Vagina (tissue), 2 donors: ENCODE results near the gene TAS2R40. TPM values are rescaled to one million over a fixed set of nuclear protein-coding genes. Genes with fewer than 3 reads are reported as not detected.

ENCODE experiments used
- DNase-seq, 2 donors: peaks; one replicate each; pipeline ENCODE4 v3.0.0-alpha.2; 2017; ENCODE audit errors: extremely low spot score in 2 of 2
- H3K27ac ChIP-seq: fragments of 200-600 bp; sonication (generic); one replicate; pipeline ENCODE4 v1.5.1; 2019
- H3K27me3 ChIP-seq: fragments of 200-600 bp; sonication (generic); one replicate; pipeline ENCODE4 v1.5.1; 2019
- H3K36me3 ChIP-seq, 2 donors: fragments of 200-600 bp; sonication (generic); one replicate each; pipeline ENCODE4 v1.5.1; 2017 to 2019
- H3K4me1 ChIP-seq: fragments of 200-600 bp; sonication (generic); one replicate; pipeline ENCODE4 v1.5.1; 2019
- H3K4me3 ChIP-seq, 2 donors: fragments of 200-600 bp; sonication (generic); 1 replicate in 1 of 2; 2 replicates in 1 of 2; pipeline ENCODE4 v1.5.1; 2016 to 2019
- H3K9me3 ChIP-seq: fragments of 200-600 bp; sonication (generic); one replicate; pipeline ENCODE4 v1.5.1; 2019
- CTCF ChIP-seq, 3 experiments: fragments of 450-650 bp in 2 of 3; fragments of 200-600 bp in 1 of 3; sonication (generic) in 1 of 3; IDR thresholded peaks; one replicate each; pipeline ENCODE4 v1.5.1; 2017 to 2019; ENCODE audit warnings: antibody characterized with exemption in 3 of 3, mild to moderate bottlenecking in 2 of 3, moderate library complexity in 2 of 3
- POLR2A ChIP-seq, 2 donors: fragments of 450-650 bp; IDR thresholded peaks; one replicate each; pipeline ENCODE4 v1.6.1; 2017; ENCODE audit warnings: antibody characterized with exemption in 2 of 2, mild to moderate bottlenecking in 2 of 2, moderate library complexity in 2 of 2
- POLR2AphosphoS5 ChIP-seq, 2 donors: sonication (generic); formaldehyde crosslinking; IDR thresholded peaks; one replicate each; pipeline ENCODE4 v1.9.0; 2017; ENCODE audit warnings: antibody characterized with exemption in 2 of 2, mild to moderate bottlenecking in 2 of 2, low read depth in 1 of 2; ENCODE audit not compliant: insufficient read depth in 1 of 2
- intact Hi-C: fragments of 100-400 bp; cut with DNase I; formaldehyde crosslinking; loops from one replicate; pipeline ENCODE4 v1.15.1; 2023
- total RNA-seq: library from RNA; depleted of rRNA; stranded (reverse); fragments of >200 nt; gene quantifications from one replicate; pipeline ENCODE4 v1.2.3, GENCODE V29; 2016

Gene TAS2R40
- total RNA-seq, 1 donor from 2014 or later: not detected

GRCh38 chr7:143181349-143181748 lies 40.5 kb upstream of the TAS2R40 start:
- intact Hi-C loops: no loop called here
- Histone ChIP-seq H3K27me3 (no peaks in the 10 kb centered on the region), H3K27ac (no peak overlapping the region), H3K4me3 (no peak overlapping the region), H3K9me3 (no peaks in the 10 kb centered on the region), H3K36me3 (no peaks in the 10 kb centered on the region), H3K4me1 (no peaks in the 10 kb centered on the region)
- TF ChIP-seq CTCF (IDR thresholded peaks at IDR 0.05): no peak
- TF ChIP-seq POLR2A (IDR thresholded peaks at IDR 0.05): no peak
- TF ChIP-seq POLR2AphosphoS5 (IDR thresholded peaks at IDR 0.05; ENCODE audit: insufficient read depth in 1 of 2, low read depth in 1 of 2): no peak
- no peak for DNase-seq

- no peak for TF ChIP-seq CTCF (IDR thresholded peaks at IDR 0.05)
- TF ChIP-seq POLR2A (IDR thresholded peaks at IDR 0.05): no peak
- no peak for TF ChIP-seq POLR2AphosphoS5 (IDR thresholded peaks at IDR 0.05; ENCODE audit: insufficient read depth in 1 of 2, low read depth in 1 of 2)
- Histone ChIP-seq H3K4me3 (no peak within 1 kb of the TSS), H3K27me3 (no peaks in the 10 kb centered on the region), H3K4me1 (no peaks in the 10 kb centered on the region), H3K9me3 (no peaks in the 10 kb centered on the region), H3K27ac (no peak within 1 kb of the TSS), H3K36me3 (no peaks in the 10 kb centered on the region)
- intact Hi-C loops: no loop called here
- no peak for DNase-seq
These were observed 38.8 kb upstream of the TAS2R40 start, which contains the start of gene TAS2R39 for GRCh38 chr7:143183024-143183423. Gene TAS2R39, plus strand, starts transcription at chr7:143183419. Its CDS starts 0 bp downstream, at chr7:143183419.

GRCh38 chr7:143185551-143185950 lies 36.3 kb upstream of the TAS2R40 start:
- H3K4me1 ChIP-seq: no peaks in the 10 kb centered on the region
- intact Hi-C loops: no loop called here

GRCh38 chr7:143188994-143189393 lies 32.8 kb upstream of the TAS2R40 start:
- Histone ChIP-seq H3K9me3 (no peaks in the 10 kb centered on the region), H3K4me3 (no peak overlapping the region), H3K27me3 (no peaks in the 10 kb centered on the region), H3K36me3 (no peaks in the 10 kb centered on the region), H3K4me1 (no peaks in the 10 kb centered on the region), H3K27ac (no peak overlapping the region)
- intact Hi-C loops: no loop called here
- TF ChIP-seq CTCF (IDR thresholded peaks at IDR 0.05) (no peak), POLR2AphosphoS5 (IDR thresholded peaks at IDR 0.05; ENCODE audit: insufficient read depth in 1 of 2, low read depth in 1 of 2) (no peak), POLR2A (IDR thresholded peaks at IDR 0.05) (no peak)
- no peak for DNase-seq

More at GRCh38 chr7:143185551-143185950, 36.3 kb upstream of the TAS2R40 start:
- H3K27me3 ChIP-seq: no peaks in the 10 kb centered on the region
- no peaks in the 10 kb centered on the region for H3K9me3 ChIP-seq
- H3K36me3 ChIP-seq: no peaks in the 10 kb centered on the region
- H3K4me3 ChIP-seq: no peak overlapping the region
- no peak for DNase-seq
- no peak for TF ChIP-seq CTCF (IDR thresholded peaks at IDR 0.05)
- H3K27ac ChIP-seq: no peak overlapping the region

GRCh38 chr7:143193880-143194279 lies 28.0 kb upstream of the TAS2R40 start:
- H3K36me3 ChIP-seq: no peaks in the 10 kb centered on the region
- no peaks in the 10 kb centered on the region for H3K27me3 ChIP-seq
- H3K9me3 ChIP-seq: no peaks in the 10 kb centered on the region
- no peaks in the 10 kb centered on the region for H3K4me1 ChIP-seq
- H3K4me3 ChIP-seq: no peak overlapping the region
- no peak for DNase-seq
- H3K27ac ChIP-seq: no peak overlapping the region
- TF ChIP-seq CTCF (IDR thresholded peaks at IDR 0.05) (no peak), POLR2A (IDR thresholded peaks at IDR 0.05) (no peak), POLR2AphosphoS5 (IDR thresholded peaks at IDR 0.05; ENCODE audit: insufficient read depth in 1 of 2, low read depth in 1 of 2) (no peak)
- intact Hi-C loops: no loop called here
